ENCODE data around the gene DST. TPM values are rescaled to one million over a fixed set of nuclear protein-coding genes. Genes with fewer than 3 reads are reported as not detected.

The DST gene
- total and polyA plus RNA-seq, 4 donors = 47.2 to 578 (median 371) TPM

- no peak for DNase-seq
- Histone ChIP-seq H3K27ac (ENCODE audit: low read depth in 1 of 2, low read length in 2 of 2) (peak overlapping the region in 1 of 2 donors; percentile 40), H3K36me3 (ENCODE audit: control insufficient read depth in 1 of 2, insufficient read depth in 2 of 2, low read length in 1 of 2) (peaks cover 0 to 11% of the 10 kb centered on the region in 2 donors)
Observed at GRCh38 chr6:56475736-56476457, 166.8 kb downstream of the DST start.

GRCh38 chr6:56474532-56474931, 168.2 kb downstream of the DST start:
- H3K27ac ChIP-seq (ENCODE audit: low read depth in 1 of 2, low read length in 2 of 2) = no peak overlapping the region
- H3K4me1 ChIP-seq (ENCODE audit: control insufficient read depth in 1 of 2, insufficient read depth in 2 of 2, low read length in 2 of 2) = no peaks in the 10 kb centered on the region
- ATAC-seq (ENCODE audit: low FRiP score) = no peak
- H3K4me3 ChIP-seq (ENCODE audit: low read length in 2 of 2) = no peak overlapping the region
- peaks cover 0 to 9% of the 10 kb centered on the region in 2 donors for H3K36me3 ChIP-seq (ENCODE audit: control insufficient read depth in 1 of 2, insufficient read depth in 2 of 2, low read length in 1 of 2)
- no peaks in the 10 kb centered on the region for H3K9me3 ChIP-seq (ENCODE audit: control insufficient read depth, low read length)
- no peak for DNase-seq
- H3K27me3 ChIP-seq (ENCODE audit: control insufficient read depth in 1 of 2, insufficient read depth in 2 of 2, low read length in 1 of 2) = no peaks in the 10 kb centered on the region
- 53 to 71% methylated on average over 1 of the region's 1 CpG for WGBS, 2 donors
- intact Hi-C loops (cut with DNase I) = no loop called here

More at GRCh38 chr6:56475736-56476457, 166.8 kb downstream of the DST start:
- no peaks in the 10 kb centered on the region for H3K27me3 ChIP-seq (ENCODE audit: control insufficient read depth in 1 of 2, insufficient read depth in 2 of 2, low read length in 1 of 2)
- no peak overlapping the region for H3K4me3 ChIP-seq (ENCODE audit: low read length in 2 of 2)
- 20 to 21% methylated on average over 4 of the region's 4 CpGs for WGBS, 2 donors
- no peaks in the 10 kb centered on the region for H3K4me1 ChIP-seq (ENCODE audit: control insufficient read depth in 1 of 2, insufficient read depth in 2 of 2, low read length in 2 of 2)
- no peak for ATAC-seq (ENCODE audit: low FRiP score)
- intact Hi-C loops (cut with DNase I) = no loop called here
- no peaks in the 10 kb centered on the region for H3K9me3 ChIP-seq (ENCODE audit: control insufficient read depth, low read length)

GRCh38 chr6:56463443-56463842, 179.2 kb downstream of the DST start:
- H3K36me3 ChIP-seq (ENCODE audit: control insufficient read depth in 1 of 2, insufficient read depth in 2 of 2, low read length in 1 of 2) = peaks cover 5 to 8% of the 10 kb centered on the region in 2 donors
- 97% methylated on average over 13 of the region's 13 CpGs for WGBS, 2 donors
- H3K27ac ChIP-seq (ENCODE audit: low read depth in 1 of 2, low read length in 2 of 2) = no peak overlapping the region
- no peaks in the 10 kb centered on the region for H3K4me1 ChIP-seq (ENCODE audit: control insufficient read depth in 1 of 2, insufficient read depth in 2 of 2, low read length in 2 of 2)
- intact Hi-C loops (cut with DNase I) = no loop called here
- no peaks in the 10 kb centered on the region for H3K9me3 ChIP-seq (ENCODE audit: control insufficient read depth, low read length)
- no peak overlapping the region for H3K4me3 ChIP-seq (ENCODE audit: low read length in 2 of 2)
- no peaks in the 10 kb centered on the region for H3K27me3 ChIP-seq (ENCODE audit: control insufficient read depth in 1 of 2, insufficient read depth in 2 of 2, low read length in 1 of 2)
- no peak for DNase-seq
- no peak for ATAC-seq (ENCODE audit: low FRiP score)

- no peak for DNase-seq
- no peak overlapping the region for H3K4me3 ChIP-seq (ENCODE audit: low read length in 2 of 2)
- WGBS, 2 donors = 80 to 82% methylated on average over 13 of the region's 13 CpGs
- no peaks in the 10 kb centered on the region for H3K27me3 ChIP-seq (ENCODE audit: control insufficient read depth in 1 of 2, insufficient read depth in 2 of 2, low read length in 1 of 2)
- intact Hi-C loops (cut with DNase I) = no loop called here
- peak overlapping the region in 1 of 2 donors; percentile 40 for H3K27ac ChIP-seq (ENCODE audit: low read depth in 1 of 2, low read length in 2 of 2)
- ATAC-seq (ENCODE audit: low FRiP score) = no peak
- H3K4me1 ChIP-seq (ENCODE audit: control insufficient read depth in 1 of 2, insufficient read depth in 2 of 2, low read length in 2 of 2) = peaks cover 2% of the 10 kb centered on the region in 2 donors
- no peaks in the 10 kb centered on the region for H3K9me3 ChIP-seq (ENCODE audit: control insufficient read depth, low read length)
- peaks cover 5 to 8% of the 10 kb centered on the region in 2 donors for H3K36me3 ChIP-seq (ENCODE audit: control insufficient read depth in 1 of 2, insufficient read depth in 2 of 2, low read length in 1 of 2)
Observed at GRCh38 chr6:56459030-56459805, 183.5 kb downstream of the DST start.

- DNase-seq (no peak), ATAC-seq (ENCODE audit: low FRiP score) (no peak)
- Histone ChIP-seq H3K4me1 (ENCODE audit: control insufficient read depth in 1 of 2, insufficient read depth in 2 of 2, low read length in 2 of 2) (peaks cover 2% of the 10 kb centered on the region in 2 donors), H3K27ac (ENCODE audit: low read depth in 1 of 2, low read length in 2 of 2) (no peak overlapping the region), H3K4me3 (ENCODE audit: low read length in 2 of 2) (no peak overlapping the region), H3K27me3 (ENCODE audit: control insufficient read depth in 1 of 2, insufficient read depth in 2 of 2, low read length in 1 of 2) (no peaks in the 10 kb centered on the region), H3K9me3 (ENCODE audit: control insufficient read depth, low read length) (no peaks in the 10 kb centered on the region), H3K36me3 (ENCODE audit: control insufficient read depth in 1 of 2, insufficient read depth in 2 of 2, low read length in 1 of 2) (peaks cover 5 to 8% of the 10 kb centered on the region in 2 donors)
- 64 to 75% methylated on average over 5 of the region's 5 CpGs for WGBS, 2 donors
- intact Hi-C loops (cut with DNase I) = no loop called here
Observed at GRCh38 chr6:56458324-56458884, 184.3 kb downstream of the DST start.

- Histone ChIP-seq H3K4me1 (ENCODE audit: control insufficient read depth in 1 of 2, insufficient read depth in 2 of 2, low read length in 2 of 2) (peaks cover 2% of the 10 kb centered on the region in 2 donors), H3K36me3 (ENCODE audit: control insufficient read depth in 1 of 2, insufficient read depth in 2 of 2, low read length in 1 of 2) (peaks cover 3 to 5% of the 10 kb centered on the region in 2 donors), H3K4me3 (ENCODE audit: low read length in 2 of 2) (no peak overlapping the region), H3K27ac (ENCODE audit: low read depth in 1 of 2, low read length in 2 of 2) (no peak overlapping the region), H3K27me3 (ENCODE audit: control insufficient read depth in 1 of 2, insufficient read depth in 2 of 2, low read length in 1 of 2) (no peaks in the 10 kb centered on the region), H3K9me3 (ENCODE audit: control insufficient read depth, low read length) (no peaks in the 10 kb centered on the region)
- ATAC-seq (ENCODE audit: low FRiP score) = no peak
- intact Hi-C loops (cut with DNase I) = no loop called here
- 29 to 44% methylated on average over 2 of the region's 2 CpGs for WGBS, 2 donors
- no peak for DNase-seq
Observed at GRCh38 chr6:56456785-56457184, 185.9 kb downstream of the DST start.

- intact Hi-C loops (cut with DNase I) = loop anchor here in 1 of 2 donors (5.0 kb wide), 1 partner anchor 79 kb away; no protein-coding TSS in a partner anchor
- ATAC-seq (ENCODE audit: low FRiP score) (peak; percentile 69), DNase-seq (peak in 1 of 2 donors; percentile 85)
- no peaks in the 10 kb centered on the region for H3K9me3 ChIP-seq (ENCODE audit: control insufficient read depth, low read length)
- peak overlapping the region; percentile 51 to 54 for H3K27ac ChIP-seq (ENCODE audit: low read depth in 1 of 2, low read length in 2 of 2)
- WGBS, 2 donors = 8 to 11% methylated on average over 2 of the region's 2 CpGs
- no peaks in the 10 kb centered on the region for H3K36me3 ChIP-seq (ENCODE audit: control insufficient read depth in 1 of 2, insufficient read depth in 2 of 2, low read length in 1 of 2)
- peaks cover 2 to 6% of the 10 kb centered on the region in 2 donors for H3K4me1 ChIP-seq (ENCODE audit: control insufficient read depth in 1 of 2, insufficient read depth in 2 of 2, low read length in 2 of 2)
- H3K4me3 ChIP-seq (ENCODE audit: low read length in 2 of 2) = no peak overlapping the region
- no peaks in the 10 kb centered on the region for H3K27me3 ChIP-seq (ENCODE audit: control insufficient read depth in 1 of 2, insufficient read depth in 2 of 2, low read length in 1 of 2)
Observed at GRCh38 chr6:56450882-56451739, 191.6 kb downstream of the DST start.

GRCh38 chr6:56450376-56450775, 192.3 kb downstream of the DST start:
- intact Hi-C loops (cut with DNase I) = loop anchor here in 1 of 2 donors (5.0 kb wide), 1 partner anchor 78 kb away; no protein-coding TSS in a partner anchor
- peaks cover 2 to 6% of the 10 kb centered on the region in 2 donors for H3K4me1 ChIP-seq (ENCODE audit: control insufficient read depth in 1 of 2, insufficient read depth in 2 of 2, low read length in 2 of 2)

More at GRCh38 chr6:56450376-56450775, 192.3 kb downstream of the DST start:
- no peak overlapping the region for H3K4me3 ChIP-seq (ENCODE audit: low read length in 2 of 2)
- ATAC-seq (ENCODE audit: low FRiP score) (no peak), DNase-seq (no peak)
- 22 to 23% methylated on average over 3 of the region's 3 CpGs for WGBS, 2 donors
- peak overlapping the region; percentile 51 to 54 for H3K27ac ChIP-seq (ENCODE audit: low read depth in 1 of 2, low read length in 2 of 2)
- H3K36me3 ChIP-seq (ENCODE audit: control insufficient read depth in 1 of 2, insufficient read depth in 2 of 2, low read length in 1 of 2) = no peaks in the 10 kb centered on the region
- no peaks in the 10 kb centered on the region for H3K9me3 ChIP-seq (ENCODE audit: control insufficient read depth, low read length)
- H3K27me3 ChIP-seq (ENCODE audit: control insufficient read depth in 1 of 2, insufficient read depth in 2 of 2, low read length in 1 of 2) = no peaks in the 10 kb centered on the region
